Measurements from ENCODE around the gene PHF2.

PHF2 gene

DNA sequence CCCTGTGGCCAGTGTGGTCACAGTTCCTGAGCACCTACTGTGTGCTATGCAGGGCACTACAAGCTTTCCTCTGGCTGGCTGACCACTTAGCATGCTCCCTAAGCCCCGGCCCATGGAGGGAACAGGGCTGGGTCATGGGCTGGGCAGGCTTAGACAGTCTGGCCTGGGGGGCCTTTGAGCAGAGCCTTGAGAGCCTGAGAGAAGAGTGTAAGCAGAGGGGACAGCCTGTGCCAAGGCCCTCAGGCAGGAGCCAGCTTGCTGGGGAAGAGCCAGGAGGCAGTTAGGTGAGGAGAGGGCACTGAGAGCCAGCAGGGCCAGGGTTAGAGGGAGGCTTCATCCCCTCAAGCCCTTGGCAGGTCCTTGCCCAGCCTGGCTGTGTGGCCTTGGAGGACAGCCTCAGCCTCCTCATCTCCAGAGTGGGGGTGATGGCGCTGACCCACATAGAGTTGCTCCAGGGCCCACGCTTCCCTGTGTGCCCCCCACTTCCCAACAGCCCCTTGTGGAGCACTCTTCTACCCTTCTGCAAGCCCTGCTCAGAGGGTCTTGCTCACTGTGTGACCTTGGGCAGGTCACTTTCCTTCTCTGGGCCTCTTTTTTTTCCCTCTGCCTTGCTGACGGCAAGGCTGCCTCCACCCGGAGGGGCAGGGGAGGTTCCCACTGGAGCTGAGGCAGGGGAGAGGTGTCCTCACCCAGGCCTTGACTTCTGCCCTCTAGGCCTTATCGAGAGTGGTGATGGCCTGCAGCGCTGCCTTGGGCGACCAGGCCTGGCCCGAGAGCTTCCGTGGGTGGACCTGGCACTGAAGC, 107.1 kb downstream of the PHF2 start:
- peaks cover 3% of the 10 kb centered on the region for H3K9me3 ChIP-seq (ENCODE audit: insufficient read depth, low read depth, low read length)
- H3K4me2 ChIP-seq (ENCODE audit: low read length), result no peak overlapping the region
- no peak overlapping the region for H2BK12ac ChIP-seq (ENCODE audit: low read length)
- no peak overlapping the region for H3K9ac ChIP-seq (ENCODE audit: low read length)
- no peak overlapping the region for H2BK120ac ChIP-seq (ENCODE audit: insufficient read depth, low read length, poor library complexity)
- H3K4me3 ChIP-seq (ENCODE audit: low read depth, low read length), result no peak overlapping the region
- H3K4me1 ChIP-seq (ENCODE audit: control insufficient read depth in 1 of 2, insufficient read depth in 2 of 2, low read length in 2 of 2), result peaks cover 0 to 2% of the 10 kb centered on the region in 2 experiments
- H4K8ac ChIP-seq (ENCODE audit: low read depth, low read length), result no peak overlapping the region
- DNase-seq, result no peak
- H3K36me3 ChIP-seq (ENCODE audit: control insufficient read depth in 1 of 2, insufficient read depth in 2 of 2, low read length in 2 of 2), result peaks cover 3% of the 10 kb centered on the region in 2 experiments
- H2AK5ac ChIP-seq (ENCODE audit: low read length), result no peak overlapping the region
- H3K4ac ChIP-seq (ENCODE audit: low read depth, low read length), result no peak overlapping the region
- H3K79me2 ChIP-seq (ENCODE audit: control insufficient read depth, insufficient read depth, low read length, poor library complexity), result no peaks in the 10 kb centered on the region
- H2AFZ ChIP-seq (ENCODE audit: insufficient read depth, low read length, poor library complexity), result no peak overlapping the region
- H4K12ac ChIP-seq (ENCODE audit: low read depth, low read length), result no peak overlapping the region
- H3K27ac ChIP-seq (ENCODE audit: low read depth, low read length), result no peak overlapping the region
- no CpG with 5 or more reads among the region's 10 CpGs for WGBS (ENCODE audit: extremely low coverage, insufficient coverage, insufficient read length)
- H3K27me3 ChIP-seq (ENCODE audit: insufficient read depth, low read length), result no peaks in the 10 kb centered on the region
- H3K79me1 ChIP-seq (ENCODE audit: low read length), result no peaks in the 10 kb centered on the region
- H3K18ac ChIP-seq (ENCODE audit: low read length), result no peak overlapping the region
- H3K14ac ChIP-seq (ENCODE audit: low read length), result no peak overlapping the region
- H2BK5ac ChIP-seq (ENCODE audit: low read depth, low read length, poor library complexity), result no peak overlapping the region
- H4K91ac ChIP-seq (ENCODE audit: low read depth, low read length), result no peak overlapping the region
- H3K23ac ChIP-seq (ENCODE audit: low read length), result no peak overlapping the region

- H2BK120ac ChIP-seq (ENCODE audit: insufficient read depth, low read length, poor library complexity), result no peak overlapping the region
- no peak overlapping the region for H2BK5ac ChIP-seq (ENCODE audit: low read depth, low read length, poor library complexity)
- peaks cover 0 to 2% of the 10 kb centered on the region in 2 experiments for H3K4me1 ChIP-seq (ENCODE audit: control insufficient read depth in 1 of 2, insufficient read depth in 2 of 2, low read length in 2 of 2)
- no peak overlapping the region for H3K23ac ChIP-seq (ENCODE audit: low read length)
- no CpG with 5 or more reads among the region's 20 CpGs for WGBS (ENCODE audit: extremely low coverage, insufficient coverage, insufficient read length)
- no peak overlapping the region for H3K4ac ChIP-seq (ENCODE audit: low read depth, low read length)
- H4K12ac ChIP-seq (ENCODE audit: low read depth, low read length), result no peak overlapping the region
- no peak for DNase-seq
- no peaks in the 10 kb centered on the region for H3K79me1 ChIP-seq (ENCODE audit: low read length)
- H3K79me2 ChIP-seq (ENCODE audit: control insufficient read depth, insufficient read depth, low read length, poor library complexity), result no peaks in the 10 kb centered on the region
- H3K4me3 ChIP-seq (ENCODE audit: low read depth, low read length), result no peak overlapping the region
- H3K27me3 ChIP-seq (ENCODE audit: insufficient read depth, low read length), result no peaks in the 10 kb centered on the region
- H3K18ac ChIP-seq (ENCODE audit: low read length), result no peak overlapping the region
- no peak overlapping the region for H2AFZ ChIP-seq (ENCODE audit: insufficient read depth, low read length, poor library complexity)
- no peak overlapping the region for H3K4me2 ChIP-seq (ENCODE audit: low read length)
- H3K9me3 ChIP-seq (ENCODE audit: insufficient read depth, low read depth, low read length), result peaks cover 3% of the 10 kb centered on the region
- H3K9ac ChIP-seq (ENCODE audit: low read length), result no peak overlapping the region
- no peak overlapping the region for H4K91ac ChIP-seq (ENCODE audit: low read depth, low read length)
- H3K36me3 ChIP-seq (ENCODE audit: control insufficient read depth in 1 of 2, insufficient read depth in 2 of 2, low read length in 2 of 2), result peaks cover 3% of the 10 kb centered on the region in 2 experiments
- no peak overlapping the region for H2BK12ac ChIP-seq (ENCODE audit: low read length)
- H4K8ac ChIP-seq (ENCODE audit: low read depth, low read length), result no peak overlapping the region
- H3K27ac ChIP-seq (ENCODE audit: low read depth, low read length), result no peak overlapping the region
- H3K14ac ChIP-seq (ENCODE audit: low read length), result no peak overlapping the region
- H2AK5ac ChIP-seq (ENCODE audit: low read length), result no peak overlapping the region
Observed at GRCh38 chr9:93684161-93684765, 107.9 kb downstream of the PHF2 start.

- no peak overlapping the region for H2BK5ac ChIP-seq (ENCODE audit: low read depth, low read length, poor library complexity)
- no peak overlapping the region for H2BK12ac ChIP-seq (ENCODE audit: low read length)
- H3K27me3 ChIP-seq (ENCODE audit: insufficient read depth, low read length), result no peaks in the 10 kb centered on the region
- H3K23ac ChIP-seq (ENCODE audit: low read length), result no peak overlapping the region
- peaks cover 3% of the 10 kb centered on the region for H3K9me3 ChIP-seq (ENCODE audit: insufficient read depth, low read depth, low read length)
- H3K4me2 ChIP-seq (ENCODE audit: low read length), result no peak overlapping the region
- H3K36me3 ChIP-seq (ENCODE audit: control insufficient read depth in 1 of 2, insufficient read depth in 2 of 2, low read length in 2 of 2), result no peaks in the 10 kb centered on the region
- no peak overlapping the region for H4K91ac ChIP-seq (ENCODE audit: low read depth, low read length)
- H3K79me2 ChIP-seq (ENCODE audit: control insufficient read depth, insufficient read depth, low read length, poor library complexity), result no peaks in the 10 kb centered on the region
- H2AFZ ChIP-seq (ENCODE audit: insufficient read depth, low read length, poor library complexity), result no peak overlapping the region
- no peak overlapping the region for H2AK5ac ChIP-seq (ENCODE audit: low read length)
- H3K18ac ChIP-seq (ENCODE audit: low read length), result no peak overlapping the region
- H3K4ac ChIP-seq (ENCODE audit: low read depth, low read length), result no peak overlapping the region
- no peak overlapping the region for H4K12ac ChIP-seq (ENCODE audit: low read depth, low read length)
- H3K14ac ChIP-seq (ENCODE audit: low read length), result no peak overlapping the region
- no CpG with 5 or more reads among the region's 11 CpGs for WGBS (ENCODE audit: extremely low coverage, insufficient coverage, insufficient read length)
- H3K4me3 ChIP-seq (ENCODE audit: low read depth, low read length), result no peak overlapping the region
- no peaks in the 10 kb centered on the region for H3K79me1 ChIP-seq (ENCODE audit: low read length)
- peaks cover 0 to 2% of the 10 kb centered on the region in 2 experiments for H3K4me1 ChIP-seq (ENCODE audit: control insufficient read depth in 1 of 2, insufficient read depth in 2 of 2, low read length in 2 of 2)
- no peak for DNase-seq
- H3K9ac ChIP-seq (ENCODE audit: low read length), result no peak overlapping the region
- no peak overlapping the region for H4K8ac ChIP-seq (ENCODE audit: low read depth, low read length)
- H2BK120ac ChIP-seq (ENCODE audit: insufficient read depth, low read length, poor library complexity), result no peak overlapping the region
- no peak overlapping the region for H3K27ac ChIP-seq (ENCODE audit: low read depth, low read length)
Observed at GRCh38 chr9:93684806-93685543, 108.6 kb downstream of the PHF2 start.

DNA sequence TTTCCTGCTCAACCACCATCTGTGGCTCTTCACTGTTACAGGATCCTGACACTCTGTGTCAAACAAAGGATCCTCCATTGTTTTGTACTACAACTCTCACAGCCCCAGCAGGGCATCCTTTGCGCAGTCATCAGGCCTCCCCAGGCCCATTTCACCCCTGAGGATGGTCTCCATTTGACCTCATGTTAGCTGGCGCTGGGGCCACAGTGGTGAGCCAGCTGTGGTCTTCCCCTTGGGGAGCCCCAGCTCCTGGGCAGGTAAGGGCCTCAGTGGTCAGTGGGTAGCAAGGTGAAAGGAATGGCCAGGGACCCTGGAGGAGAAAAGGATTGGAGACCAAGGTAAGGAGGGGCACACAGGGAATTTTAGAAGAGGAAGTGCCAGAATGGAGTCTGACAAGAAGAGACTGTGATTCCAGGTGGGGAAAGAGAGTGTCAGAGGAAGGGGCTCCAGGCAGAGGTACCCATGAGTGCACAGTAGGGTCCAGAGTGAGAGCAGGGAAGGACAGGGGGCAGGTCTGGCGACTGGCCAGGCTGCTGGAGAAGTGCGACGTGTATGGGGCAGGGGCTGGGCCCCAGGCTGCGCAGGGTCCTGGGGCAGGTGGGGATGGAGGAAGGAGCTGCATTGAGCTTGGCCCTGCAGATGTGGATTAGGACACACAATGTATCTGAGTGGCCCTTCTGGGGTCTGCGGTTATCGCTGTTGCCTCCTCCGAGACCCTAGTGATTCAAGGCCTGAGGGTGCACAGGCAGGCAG, 109.9 kb downstream of the PHF2 start:
- no peak overlapping the region for H2BK12ac ChIP-seq (ENCODE audit: low read length)
- no peak for DNase-seq
- H4K91ac ChIP-seq (ENCODE audit: low read depth, low read length), result no peak overlapping the region
- WGBS (ENCODE audit: extremely low coverage, insufficient coverage, insufficient read length), result no CpG with 5 or more reads among the region's 9 CpGs
- H3K4me2 ChIP-seq (ENCODE audit: low read length), result no peak overlapping the region
- no peak overlapping the region for H3K9ac ChIP-seq (ENCODE audit: low read length)
- H3K18ac ChIP-seq (ENCODE audit: low read length), result no peak overlapping the region
- no peak overlapping the region for H3K27ac ChIP-seq (ENCODE audit: low read depth, low read length)
- H3K14ac ChIP-seq (ENCODE audit: low read length), result no peak overlapping the region
- no peak overlapping the region for H2BK120ac ChIP-seq (ENCODE audit: insufficient read depth, low read length, poor library complexity)
- H3K4me3 ChIP-seq (ENCODE audit: low read depth, low read length), result no peak overlapping the region
- H3K4me1 ChIP-seq (ENCODE audit: control insufficient read depth in 1 of 2, insufficient read depth in 2 of 2, low read length in 2 of 2), result peaks cover 0 to 2% of the 10 kb centered on the region in 2 experiments
- no peak overlapping the region for H2AK5ac ChIP-seq (ENCODE audit: low read length)
- no peak overlapping the region for H4K8ac ChIP-seq (ENCODE audit: low read depth, low read length)
- no peaks in the 10 kb centered on the region for H3K27me3 ChIP-seq (ENCODE audit: insufficient read depth, low read length)
- H3K36me3 ChIP-seq (ENCODE audit: control insufficient read depth in 1 of 2, insufficient read depth in 2 of 2, low read length in 2 of 2), result no peaks in the 10 kb centered on the region
- H2BK5ac ChIP-seq (ENCODE audit: low read depth, low read length, poor library complexity), result no peak overlapping the region
- no peak overlapping the region for H3K4ac ChIP-seq (ENCODE audit: low read depth, low read length)
- H3K79me2 ChIP-seq (ENCODE audit: control insufficient read depth, insufficient read depth, low read length, poor library complexity), result no peaks in the 10 kb centered on the region
- no peak overlapping the region for H2AFZ ChIP-seq (ENCODE audit: insufficient read depth, low read length, poor library complexity)
- H3K79me1 ChIP-seq (ENCODE audit: low read length), result no peaks in the 10 kb centered on the region
- H4K12ac ChIP-seq (ENCODE audit: low read depth, low read length), result no peak overlapping the region
- H3K9me3 ChIP-seq (ENCODE audit: insufficient read depth, low read depth, low read length), result peaks cover 3% of the 10 kb centered on the region
- no peak overlapping the region for H3K23ac ChIP-seq (ENCODE audit: low read length)
